Measurements from ENCODE around the gene ATP10A.

DNA sequence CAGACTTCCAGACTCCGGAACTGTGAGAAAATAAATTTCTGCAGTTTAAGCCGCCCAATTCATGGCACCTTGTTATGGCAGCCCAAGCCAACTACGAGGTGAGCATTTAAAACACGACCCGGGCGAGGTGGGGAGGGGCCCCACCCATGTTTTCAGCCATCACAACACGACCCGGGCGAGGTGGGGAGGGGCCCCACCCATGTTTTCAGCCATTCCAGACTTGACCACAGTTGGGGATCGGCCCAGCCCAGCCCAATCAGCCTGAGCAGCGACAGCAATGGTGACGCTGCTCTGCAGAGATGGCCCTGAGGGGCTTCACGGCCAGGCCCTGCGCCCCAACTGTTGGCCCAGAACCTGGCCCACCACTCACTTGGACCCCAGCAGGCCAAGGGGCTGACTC lies 93.1 kb downstream of the ATP10A start:
- TF ChIP-seq, protein P1, sequence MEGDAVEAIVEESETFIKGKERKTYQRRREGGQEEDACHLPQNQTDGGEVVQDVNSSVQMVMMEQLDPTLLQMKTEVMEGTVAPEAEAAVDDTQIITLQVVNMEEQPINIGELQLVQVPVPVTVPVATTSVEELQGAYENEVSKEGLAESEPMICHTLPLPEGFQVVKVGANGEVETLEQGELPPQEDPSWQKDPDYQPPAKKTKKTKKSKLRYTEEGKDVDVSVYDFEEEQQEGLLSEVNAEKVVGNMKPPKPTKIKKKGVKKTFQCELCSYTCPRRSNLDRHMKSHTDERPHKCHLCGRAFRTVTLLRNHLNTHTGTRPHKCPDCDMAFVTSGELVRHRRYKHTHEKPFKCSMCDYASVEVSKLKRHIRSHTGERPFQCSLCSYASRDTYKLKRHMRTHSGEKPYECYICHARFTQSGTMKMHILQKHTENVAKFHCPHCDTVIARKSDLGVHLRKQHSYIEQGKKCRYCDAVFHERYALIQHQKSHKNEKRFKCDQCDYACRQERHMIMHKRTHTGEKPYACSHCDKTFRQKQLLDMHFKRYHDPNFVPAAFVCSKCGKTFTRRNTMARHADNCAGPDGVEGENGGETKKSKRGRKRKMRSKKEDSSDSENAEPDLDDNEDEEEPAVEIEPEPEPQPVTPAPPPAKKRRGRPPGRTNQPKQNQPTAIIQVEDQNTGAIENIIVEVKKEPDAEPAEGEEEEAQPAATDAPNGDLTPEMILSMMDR (IDR thresholded peaks at IDR 0.05; ENCODE audit: low read length) = no peak
- TF ChIP-seq EZH2phosphoT487 (IDR thresholded peaks at IDR 0.05; ENCODE audit: low read length) = no peak

All from MM.1S (cell line).